Neural progenitor cell (in vitro differentiated cells): Measurements from ENCODE around the gene ALG6. TPM values are rescaled to one million over a fixed set of nuclear protein-coding genes. Genes with fewer than 3 reads are reported as not detected.
A peak's percentile ranks its signal among the peaks of the same experiment; 100 is the strongest.

Experiments
- DNase-seq: peaks from one replicate; pipeline ENCODE4 v3.0.0-alpha.2; 2016; ENCODE audit warnings: low spot score
- H2AFZ ChIP-seq: fragments of 200-600 bp; sonication (generic); replicated peaks from 2 replicates; pipeline ENCODE4 v1.6.1; 2016; ENCODE audit warnings: antibody characterized with exemption
- H3F3A ChIP-seq: fragments of 200-600 bp; sonication (generic); 2 replicates; pipeline ENCODE4 v1.6.1; 2016; ENCODE audit warnings: antibody characterized with exemption, low read depth
- H3K27ac ChIP-seq: fragments of 200-600 bp; sonication (generic); 2 replicates; pipeline ENCODE4 v1.5.1; 2016; ENCODE audit warnings: mild to moderate bottlenecking
- H3K27me3 ChIP-seq: fragments of 200-600 bp; sonication (generic); 2 replicates; pipeline ENCODE4 v1.6.1; 2016; ENCODE audit warnings: mild to moderate bottlenecking, moderate library complexity
- H3K36me3 ChIP-seq: fragments of 200-600 bp; sonication (generic); 2 replicates; pipeline ENCODE4 v1.5.1; 2016
- H3K4me1 ChIP-seq: fragments of 200-600 bp; sonication (generic); 2 replicates; pipeline ENCODE4 v1.6.1; 2016; ENCODE audit warnings: mixed run types
- H3K4me2 ChIP-seq: fragments of 200-600 bp; sonication (generic); 2 replicates; pipeline ENCODE4 v1.6.1; 2016
- H3K4me3 ChIP-seq: fragments of 200-600 bp; sonication (generic); 2 replicates; pipeline ENCODE4 v1.5.1; 2016
- H3K79me2 ChIP-seq: fragments of 200-600 bp; sonication (generic); 2 replicates; pipeline ENCODE4 v1.6.1; 2016; ENCODE audit warnings: low read depth
- H3K9ac ChIP-seq: fragments of 200-600 bp; sonication (generic); 2 replicates; pipeline ENCODE4 v1.6.1; 2016
- H3K9me3 ChIP-seq: fragments of 200-600 bp; sonication (generic); 2 replicates; pipeline ENCODE4 v1.5.1; 2016; ENCODE audit warnings: low read depth
- H4K20me1 ChIP-seq: fragments of 200-600 bp; sonication (generic); 2 replicates; pipeline ENCODE4 v1.6.1; 2016; ENCODE audit warnings: low read depth
- H3K27ac Mint-ChIP-seq: 3 replicates; pipeline ENCODE4 v1.8.0; 2021; ENCODE audit warnings: mixed read lengths
- H3K27me3 Mint-ChIP-seq: 2 replicates; pipeline ENCODE4 v1.8.0; 2022; ENCODE audit warnings: low read depth, mild to moderate bottlenecking, inconsistent platforms, moderate library complexity, mixed read lengths; ENCODE audit not compliant: insufficient read depth
- H3K36me3 Mint-ChIP-seq: 3 replicates; pipeline ENCODE4 v1.8.0; 2021; ENCODE audit warnings: mixed read lengths
- H3K4me1 Mint-ChIP-seq: 3 replicates; pipeline ENCODE4 v1.8.0; 2021; ENCODE audit warnings: mixed read lengths
- H3K4me3 Mint-ChIP-seq: 3 replicates; pipeline ENCODE4 v1.8.0; 2021; ENCODE audit warnings: mild to moderate bottlenecking, moderate library complexity, mixed read lengths
- H3K9me3 Mint-ChIP-seq: 3 replicates; pipeline ENCODE4 v1.8.0; 2020; ENCODE audit warnings: mixed read lengths
- EZH2 ChIP-seq: fragments of 200-600 bp; sonication (generic); IDR thresholded peaks from 2 replicates; pipeline ENCODE4 v1.6.1; 2017; ENCODE audit warnings: antibody characterized with exemption, mild to moderate bottlenecking, moderate library complexity
- EZH2phosphoT487 ChIP-seq: fragments of 200-600 bp; sonication (generic); IDR thresholded peaks from 2 replicates; pipeline ENCODE4 v1.6.1; 2017; ENCODE audit warnings: antibody characterized with exemption
- total RNA-seq: library from RNA; depleted of rRNA; stranded (reverse); fragments of >200 nt; gene quantifications from 2 replicates; pipeline ENCODE4 v1.2.3, GENCODE V29; 2015; ENCODE audit warnings: low replicate concordance
- TF ChIP-seq, protein P1 (sequence below): fragments of 200-600 bp; sonication (generic); IDR thresholded peaks from 2 replicates; pipeline ENCODE4 v1.5.1; 2017; ENCODE audit warnings: antibody characterized with exemption, mild to moderate bottlenecking

ALG6 gene
- total RNA-seq, 1 donor from 2014 or later, result 41.7 TPM

DNA sequence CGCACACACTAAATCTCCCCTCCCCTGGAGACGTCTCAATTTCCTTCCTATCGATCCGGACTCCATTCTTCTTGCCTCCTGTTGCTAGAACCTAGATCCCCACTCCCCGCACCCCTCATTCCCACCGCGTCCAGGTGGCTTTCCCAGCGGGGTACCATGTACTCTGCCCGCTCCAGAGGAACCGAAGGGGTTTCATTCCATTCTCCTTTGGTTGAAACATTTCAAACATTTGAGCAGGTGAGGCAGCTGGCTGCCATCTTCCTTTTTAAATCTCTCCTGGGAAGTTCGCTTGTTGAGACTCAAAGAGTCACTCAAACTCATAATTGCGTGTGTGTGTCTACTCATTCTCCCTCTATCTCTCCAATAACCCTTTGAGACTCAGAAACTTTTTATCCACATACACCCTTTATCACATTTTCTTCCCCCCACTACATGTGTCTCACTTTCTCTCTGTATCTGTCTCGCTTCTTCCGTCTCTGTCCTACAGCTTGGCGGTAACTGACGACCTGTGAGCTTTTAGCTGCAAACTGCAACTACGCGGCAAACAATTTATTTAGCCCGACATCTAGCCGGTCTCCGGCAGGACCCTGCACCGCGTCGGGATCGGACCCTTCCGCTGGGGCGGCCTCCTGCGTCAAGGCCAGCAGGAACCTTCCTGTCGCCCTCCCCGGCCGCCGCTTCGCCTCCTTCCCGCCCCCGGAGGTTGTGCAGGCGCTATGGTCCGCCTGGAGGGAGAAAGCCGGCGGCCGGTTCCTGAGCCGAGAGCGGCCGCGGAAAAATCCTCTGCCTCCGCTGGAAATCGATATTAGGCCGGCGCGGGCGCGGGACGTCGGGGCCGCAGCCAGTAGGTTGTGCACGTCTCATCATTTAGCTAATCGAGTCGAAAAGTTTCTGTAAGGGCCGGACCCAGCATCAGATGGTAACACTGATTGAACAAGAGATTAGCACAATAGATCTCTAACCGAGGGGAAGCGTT lies 48.1 kb upstream of the ALG6 start:
- Mint-ChIP-seq H3K9me3 (peaks cover 10% of the 10 kb centered on the region), H3K4me3 (peak overlapping the region; percentile 38), H3K27ac (no peak overlapping the region), H3K36me3 (no peaks in the 10 kb centered on the region), H3K4me1 (peaks cover 19% of the 10 kb centered on the region), H3K27me3 (peaks cover 67% of the 10 kb centered on the region)
- peaks cover 60% of the 10 kb centered on the region for H3F3A ChIP-seq
- peak overlapping the region; percentile 36 for H3K4me2 ChIP-seq
- H3K9ac ChIP-seq, result no peak overlapping the region
- H3K36me3 ChIP-seq, result no peaks in the 10 kb centered on the region
- H3K4me1 ChIP-seq, result peaks cover 22% of the 10 kb centered on the region
- H4K20me1 ChIP-seq, result peaks cover 65% of the 10 kb centered on the region
- H3K27ac ChIP-seq, result no peak overlapping the region
- no peaks in the 10 kb centered on the region for H3K9me3 ChIP-seq
- peak; percentile 100 for TF ChIP-seq EZH2
- TF ChIP-seq, protein P1, sequence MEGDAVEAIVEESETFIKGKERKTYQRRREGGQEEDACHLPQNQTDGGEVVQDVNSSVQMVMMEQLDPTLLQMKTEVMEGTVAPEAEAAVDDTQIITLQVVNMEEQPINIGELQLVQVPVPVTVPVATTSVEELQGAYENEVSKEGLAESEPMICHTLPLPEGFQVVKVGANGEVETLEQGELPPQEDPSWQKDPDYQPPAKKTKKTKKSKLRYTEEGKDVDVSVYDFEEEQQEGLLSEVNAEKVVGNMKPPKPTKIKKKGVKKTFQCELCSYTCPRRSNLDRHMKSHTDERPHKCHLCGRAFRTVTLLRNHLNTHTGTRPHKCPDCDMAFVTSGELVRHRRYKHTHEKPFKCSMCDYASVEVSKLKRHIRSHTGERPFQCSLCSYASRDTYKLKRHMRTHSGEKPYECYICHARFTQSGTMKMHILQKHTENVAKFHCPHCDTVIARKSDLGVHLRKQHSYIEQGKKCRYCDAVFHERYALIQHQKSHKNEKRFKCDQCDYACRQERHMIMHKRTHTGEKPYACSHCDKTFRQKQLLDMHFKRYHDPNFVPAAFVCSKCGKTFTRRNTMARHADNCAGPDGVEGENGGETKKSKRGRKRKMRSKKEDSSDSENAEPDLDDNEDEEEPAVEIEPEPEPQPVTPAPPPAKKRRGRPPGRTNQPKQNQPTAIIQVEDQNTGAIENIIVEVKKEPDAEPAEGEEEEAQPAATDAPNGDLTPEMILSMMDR, result no peak
- TF ChIP-seq EZH2phosphoT487, result peak; percentile 98
- H2AFZ ChIP-seq, result no peak overlapping the region
- peak; percentile 74 for DNase-seq
- peak overlapping the region; percentile 7 for H3K4me3 ChIP-seq
- peaks cover 100% of the 10 kb centered on the region for H3K27me3 ChIP-seq
- no peaks in the 10 kb centered on the region for H3K79me2 ChIP-seq

GRCh38 chr1:63320022-63320721 lies 47.3 kb upstream of the ALG6 start:
- Histone ChIP-seq H3K9me3 (no peaks in the 10 kb centered on the region), H3K36me3 (no peaks in the 10 kb centered on the region), H3K79me2 (no peaks in the 10 kb centered on the region), H4K20me1 (peaks cover 74% of the 10 kb centered on the region), H3K4me3 (peak overlapping the region; percentile 7), H3K4me2 (peak overlapping the region; percentile 36), H3K27ac (no peak overlapping the region), H3K27me3 (peaks cover 100% of the 10 kb centered on the region), H3K4me1 (peaks cover 22% of the 10 kb centered on the region), H3K9ac (no peak overlapping the region), H3F3A (peaks cover 65% of the 10 kb centered on the region), H2AFZ (no peak overlapping the region)
- no peak overlapping the region for H3K27ac Mint-ChIP-seq
- DNase-seq, result peak; percentile 61
- H3K4me1 Mint-ChIP-seq, result peaks cover 23% of the 10 kb centered on the region
- H3K9me3 Mint-ChIP-seq, result peaks cover 10% of the 10 kb centered on the region
- TF ChIP-seq EZH2phosphoT487, result peak; percentile 89
- TF ChIP-seq, protein P1, result no peak
- peak; percentile 98 for TF ChIP-seq EZH2
- H3K27me3 Mint-ChIP-seq, result peaks cover 76% of the 10 kb centered on the region
- H3K36me3 Mint-ChIP-seq, result no peaks in the 10 kb centered on the region
- H3K4me3 Mint-ChIP-seq, result peak overlapping the region; percentile 53

- Mint-ChIP-seq H3K27me3 (peaks cover 79% of the 10 kb centered on the region), H3K4me1 (peaks cover 23% of the 10 kb centered on the region), H3K27ac (no peak overlapping the region), H3K4me3 (peak overlapping the region; percentile 86), H3K9me3 (peaks cover 7% of the 10 kb centered on the region), H3K36me3 (no peaks in the 10 kb centered on the region)
- peak; percentile 80 for TF ChIP-seq EZH2phosphoT487
- TF ChIP-seq, protein P1, result no peak
- TF ChIP-seq EZH2, result peak; percentile 61
- Histone ChIP-seq H3K27ac (no peak overlapping the region), H3K79me2 (no peaks in the 10 kb centered on the region), H3K9ac (no peak overlapping the region), H3K9me3 (no peaks in the 10 kb centered on the region), H3K36me3 (no peaks in the 10 kb centered on the region), H3F3A (peaks cover 73% of the 10 kb centered on the region), H3K4me2 (peak overlapping the region; percentile 74), H2AFZ (no peak overlapping the region), H3K4me3 (no peak overlapping the region), H4K20me1 (peaks cover 84% of the 10 kb centered on the region), H3K4me1 (peaks cover 22% of the 10 kb centered on the region), H3K27me3 (peaks cover 100% of the 10 kb centered on the region)
- DNase-seq, result peak; percentile 60
These were observed 46.2 kb upstream of the ALG6 start for GRCh38 chr1:63321066-63321784.
